Measurements from ENCODE around the gene CCDC57.

GRCh38 chr17:82213251-82214011, 789 bp upstream of the CCDC57 start:
- TF ChIP-seq CTCF (IDR thresholded peaks at IDR 0.05): no peak
- TF ChIP-seq POLR2A (IDR thresholded peaks at IDR 0.05): no peak

Measured in heart left ventricle (tissue), 13 donors.